ENCODE results near the gene DOK6. TPM values are rescaled to one million over a fixed set of nuclear protein-coding genes. Genes with fewer than 3 reads are reported as not detected.

Gene DOK6
- total and polyA plus RNA-seq, 2 of the 13 experiments (the other 11 are each of a cell fraction or from before 2014, with no cell fraction given) = 17.0 to 17.2 TPM

DNA sequence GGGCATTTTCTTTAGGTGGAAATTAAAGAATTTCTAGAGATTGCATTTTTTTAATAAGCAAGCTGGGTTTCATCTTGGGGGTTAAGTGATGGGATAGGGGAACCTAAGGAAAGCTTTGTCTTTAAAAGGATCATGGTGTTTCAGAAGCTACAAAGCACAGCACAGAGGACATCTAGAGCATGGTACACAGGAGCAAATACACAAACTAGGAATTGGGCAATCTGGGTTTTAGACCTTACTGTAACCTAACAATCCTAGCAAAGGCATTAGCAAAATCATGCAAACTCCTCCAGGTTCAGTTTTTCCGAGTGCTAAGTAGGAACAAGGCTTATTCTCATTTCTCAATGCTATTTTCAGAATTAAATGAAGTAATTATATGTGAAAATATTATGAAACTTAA is 412.9 kb downstream of the DOK6 start:
- Histone ChIP-seq H3K27ac (ENCODE audit: extremely low read length, insufficient read depth, low read length) (no peak overlapping the region), H3K27me3 (ENCODE audit: control insufficient read depth in 1 of 2, insufficient read depth in 2 of 2, low read length in 2 of 2) (no peaks in the 10 kb centered on the region), H3K4me1 (ENCODE audit: insufficient read depth, low read length) (peaks cover 22% of the 10 kb centered on the region), H3K36me3 (replicated peaks in 1 of 2; ENCODE audit: control insufficient read depth in 1 of 2, insufficient read depth in 2 of 2, low read length in 2 of 2) (no peaks in the 10 kb centered on the region; a peak in 1 of 5 replicates), H3K4me3 (replicated peaks in 1 of 3; ENCODE audit: insufficient read depth in 1 of 3, low read depth in 2 of 3, low read length in 3 of 3) (no peak overlapping the region), H3K9ac (ENCODE audit: insufficient read depth, low read depth, low read length) (no peak overlapping the region), H3K4me2 (ENCODE audit: low read depth, low read length) (no peak overlapping the region), H3K9me3 (ENCODE audit: low read length) (no peaks in the 10 kb centered on the region), H2AFZ (ENCODE audit: low read length) (no peak overlapping the region), H4K20me1 (ENCODE audit: insufficient read depth, low read length) (no peaks in the 10 kb centered on the region), H3K79me2 (ENCODE audit: insufficient read depth, low read length) (no peaks in the 10 kb centered on the region)
- intact Hi-C loops (cut with micrococcal nuclease; ENCODE audit: unreplicated experiment) = no loop called here
- ChIA-PET POLR2A (no interaction called here), CTCF (ENCODE audit: low intra/inter-chr PET ratio, low total read pairs) (no interaction called here)
- no TSS peak for BruUV-seq (replicated peaks)
- WGBS (ENCODE audit: low lambda C conversion rate) = 46% methylated on average over 1 of the region's 1 CpG
- DNase-seq (ENCODE audit: low spot score) (no peak), ATAC-seq (peak; percentile 48; the same call in 1 of the 3 replicates), FAIRE-seq (no peak)
- in situ Hi-C loops (cut with HindIII; ENCODE audit: extremely low pct_ligation_motif_present, low pct_unique_long_range_greater_than_20kb) = no loop called here
- no peak for TF ChIP-seq ISX (CRISPR knock-in tag; conservative IDR thresholded peaks at IDR 0.05)
- no peak for TF ChIP-seq ZBTB7B (CRISPR knock-in tag; IDR thresholded peaks at IDR 0.05)
- TF ChIP-seq CEBPG (CRISPR knock-in tag; IDR thresholded peaks at IDR 0.05) = peak; percentile 68
- TF ChIP-seq ZMYM4 (CRISPR knock-in tag; IDR thresholded peaks at IDR 0.05) = peak; percentile 17; the same call in 1 of the 2 replicates
- TF ChIP-seq, protein P1, sequence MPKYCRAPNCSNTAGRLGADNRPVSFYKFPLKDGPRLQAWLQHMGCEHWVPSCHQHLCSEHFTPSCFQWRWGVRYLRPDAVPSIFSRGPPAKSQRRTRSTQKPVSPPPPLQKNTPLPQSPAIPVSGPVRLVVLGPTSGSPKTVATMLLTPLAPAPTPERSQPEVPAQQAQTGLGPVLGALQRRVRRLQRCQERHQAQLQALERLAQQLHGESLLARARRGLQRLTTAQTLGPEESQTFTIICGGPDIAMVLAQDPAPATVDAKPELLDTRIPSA (CRISPR knock-in tag; IDR thresholded peaks at IDR 0.05; ENCODE audit: borderline replicate concordance) = no peak
- peak; percentile 53; the same call in 1 of the 2 replicates for TF ChIP-seq CEBPB (IDR thresholded peaks at IDR 0.05; ENCODE audit: borderline replicate concordance, low read depth, low read length)
- TF ChIP-seq KAT7 (CRISPR knock-in tag; IDR thresholded peaks at IDR 0.05; ENCODE audit: borderline replicate concordance) = no peak
- no peak for TF ChIP-seq RORA (CRISPR knock-in tag; IDR thresholded peaks at IDR 0.05)
- TF ChIP-seq HNRNPLL (IDR thresholded peaks at IDR 0.05; ENCODE audit: low read depth, low read length, poor library complexity, severe bottlenecking) = no peak
- TF ChIP-seq MAZ (IDR thresholded peaks at IDR 0.05; ENCODE audit: borderline replicate concordance, low read depth, low read length) = no peak
- TF ChIP-seq MAZ (CRISPR knock-in tag; IDR thresholded peaks at IDR 0.05; ENCODE audit: low read depth) = no peak
- no peak for TF ChIP-seq ATF1 (CRISPR knock-in tag; IDR thresholded peaks at IDR 0.05)
- no peak for TF ChIP-seq ZNF121 (CRISPR knock-in tag; IDR thresholded peaks at IDR 0.05)
- TF ChIP-seq ZNF567 (CRISPR knock-in tag; IDR thresholded peaks at IDR 0.05; ENCODE audit: borderline replicate concordance) = no peak
- TF ChIP-seq, protein P2, sequence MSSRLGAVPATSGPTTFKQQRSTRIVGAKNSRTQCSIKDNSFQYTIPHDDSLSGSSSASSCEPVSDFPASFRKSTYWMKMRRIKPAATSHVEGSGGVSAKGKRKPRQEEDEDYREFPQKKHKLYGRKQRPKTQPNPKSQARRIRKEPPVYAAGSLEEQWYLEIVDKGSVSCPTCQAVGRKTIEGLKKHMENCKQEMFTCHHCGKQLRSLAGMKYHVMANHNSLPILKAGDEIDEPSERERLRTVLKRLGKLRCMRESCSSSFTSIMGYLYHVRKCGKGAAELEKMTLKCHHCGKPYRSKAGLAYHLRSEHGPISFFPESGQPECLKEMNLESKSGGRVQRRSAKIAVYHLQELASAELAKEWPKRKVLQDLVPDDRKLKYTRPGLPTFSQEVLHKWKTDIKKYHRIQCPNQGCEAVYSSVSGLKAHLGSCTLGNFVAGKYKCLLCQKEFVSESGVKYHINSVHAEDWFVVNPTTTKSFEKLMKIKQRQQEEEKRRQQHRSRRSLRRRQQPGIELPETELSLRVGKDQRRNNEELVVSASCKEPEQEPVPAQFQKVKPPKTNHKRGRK (CRISPR knock-in tag; IDR thresholded peaks at IDR 0.05) = no peak
- TF ChIP-seq ZKSCAN1 (IDR thresholded peaks at IDR 0.05; ENCODE audit: low read length) = no peak
- no peak for TF ChIP-seq ZNF230 (CRISPR knock-in tag; IDR thresholded peaks at IDR 0.05)
- TF ChIP-seq, protein P3, sequence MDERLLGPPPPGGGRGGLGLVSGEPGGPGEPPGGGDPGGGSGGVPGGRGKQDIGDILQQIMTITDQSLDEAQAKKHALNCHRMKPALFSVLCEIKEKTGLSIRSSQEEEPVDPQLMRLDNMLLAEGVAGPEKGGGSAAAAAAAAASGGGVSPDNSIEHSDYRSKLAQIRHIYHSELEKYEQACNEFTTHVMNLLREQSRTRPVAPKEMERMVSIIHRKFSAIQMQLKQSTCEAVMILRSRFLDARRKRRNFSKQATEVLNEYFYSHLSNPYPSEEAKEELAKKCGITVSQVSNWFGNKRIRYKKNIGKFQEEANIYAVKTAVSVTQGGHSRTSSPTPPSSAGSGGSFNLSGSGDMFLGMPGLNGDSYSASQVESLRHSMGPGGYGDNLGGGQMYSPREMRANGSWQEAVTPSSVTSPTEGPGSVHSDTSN (CRISPR knock-in tag; IDR thresholded peaks at IDR 0.05) = no peak
- no peak for TF ChIP-seq MXI1 (IDR thresholded peaks at IDR 0.05; ENCODE audit: borderline replicate concordance, low read depth, low read length)
- no peak for TF ChIP-seq PCBP2 (optimal IDR thresholded peaks at IDR 0.05; ENCODE audit: low read depth, low read length, poor library complexity, severe bottlenecking)
